Hepatocyte (in vitro differentiated cells): ENCODE data around the gene VPS33B.

Source experiments
- CTCF ChIP-seq: fragments of 200-600 bp; sonication (generic); IDR thresholded peaks from 2 replicates; pipeline ENCODE4 v1.5.1; 2016; ENCODE audit warnings: antibody characterized with exemption, mild to moderate bottlenecking; ENCODE audit not compliant: poor library complexity
- EZH2 ChIP-seq: fragments of 200-600 bp; sonication (generic); IDR thresholded peaks from 2 replicates; pipeline ENCODE4 v1.6.1; 2016; ENCODE audit warnings: antibody characterized with exemption, mild to moderate bottlenecking, borderline replicate concordance
- EZH2phosphoT487 ChIP-seq: fragments of 200-600 bp; sonication (generic); IDR thresholded peaks from one replicate; pipeline ENCODE4 v1.6.1; 2018; ENCODE audit warnings: antibody characterized with exemption, mild to moderate bottlenecking, low read depth, moderate library complexity; ENCODE audit not compliant: unreplicated experiment, severe bottlenecking

GRCh38 chr15:91032919-91033803 is 10.8 kb upstream of the VPS33B start:
- no peak for TF ChIP-seq EZH2
- peak; percentile 73 for TF ChIP-seq CTCF
- TF ChIP-seq EZH2phosphoT487, result no peak
